MCF 10A (cell line): ENCODE results near the gene ZMIZ1. TPM values are rescaled to one million over a fixed set of nuclear protein-coding genes. Genes with fewer than 3 reads are reported as not detected.
A peak's percentile ranks its signal among the peaks of the same experiment; 100 is the strongest.

ENCODE experiments used
- BruUV-seq: library from RNA; stranded (reverse); fragments of 400-500 nt; replicated peaks from 2 replicates; lab custom pipeline; 2021; lab: Mats Ljungman, UMichigan
- CTCF ChIA-PET: fragments of 300-600 bp; sonication (Branson Sonifier 250); formaldehyde crosslinking; extraction: SDS; loops from one replicate; lab custom pipeline; 2021; ENCODE audit warnings: antibody characterized with exemption, inconsistent platforms; lab: Yijun Ruan, JAX
- POLR2A ChIA-PET: fragments of 300-600, 350-650 bp; sonication (Branson Sonifier 250); formaldehyde crosslinking; extraction: SDS; loops from one replicate; lab custom pipeline; 2020; ENCODE audit warnings: antibody characterized with exemption, inconsistent platforms; lab: Yijun Ruan, JAX
- DNase-seq: peaks from one replicate; pipeline ENCODE4 v3.0.0-alpha.2; 2018; ENCODE audit not compliant: unreplicated experiment
- H3K27ac Mint-ChIP-seq: one replicate; pipeline ENCODE4 v1.8.0; 2022; ENCODE audit warnings: mild to moderate bottlenecking, low read depth, mixed read lengths; ENCODE audit not compliant: unreplicated experiment
- H3K27me3 Mint-ChIP-seq: one replicate; pipeline ENCODE4 v1.8.0; 2022; ENCODE audit warnings: mixed read lengths; ENCODE audit not compliant: insufficient read depth, unreplicated experiment
- H3K36me3 Mint-ChIP-seq: one replicate; pipeline ENCODE4 v1.8.0; 2022; ENCODE audit warnings: mild to moderate bottlenecking, moderate library complexity, mixed read lengths; ENCODE audit not compliant: insufficient read depth, unreplicated experiment
- H3K4me1 Mint-ChIP-seq: one replicate; pipeline ENCODE4 v1.8.0; 2022; ENCODE audit warnings: mixed read lengths; ENCODE audit not compliant: insufficient read depth, unreplicated experiment
- H3K4me3 Mint-ChIP-seq: one replicate; pipeline ENCODE4 v1.8.0; 2022; ENCODE audit warnings: mild to moderate bottlenecking, moderate library complexity, mixed read lengths; ENCODE audit not compliant: unreplicated experiment
- H3K9me3 Mint-ChIP-seq: one replicate; pipeline ENCODE4 v1.8.0; 2022; ENCODE audit warnings: mixed read lengths; ENCODE audit not compliant: unreplicated experiment
- intact Hi-C: fragments of 100-400 bp; cut with micrococcal nuclease; formaldehyde crosslinking; loops from 2 replicates; pipeline ENCODE4 v1.14.1; 2022
- total RNA-seq: library from RNA; stranded (reverse); gene quantifications from 2 replicates; pipeline ENCODE4 v1.2.3, GENCODE V29; 2022
- TF ChIP-seq, protein P1 (sequence below): fragments of 200-600 bp; IDR thresholded peaks from one replicate; pipeline ENCODE4 v1.8.0; 2022; ENCODE audit warnings: antibody characterized with exemption, mild to moderate bottlenecking; ENCODE audit not compliant: unreplicated experiment

The ZMIZ1 gene
- total RNA-seq, 1 experiment from 2014 or later = 15.5 TPM

DNA sequence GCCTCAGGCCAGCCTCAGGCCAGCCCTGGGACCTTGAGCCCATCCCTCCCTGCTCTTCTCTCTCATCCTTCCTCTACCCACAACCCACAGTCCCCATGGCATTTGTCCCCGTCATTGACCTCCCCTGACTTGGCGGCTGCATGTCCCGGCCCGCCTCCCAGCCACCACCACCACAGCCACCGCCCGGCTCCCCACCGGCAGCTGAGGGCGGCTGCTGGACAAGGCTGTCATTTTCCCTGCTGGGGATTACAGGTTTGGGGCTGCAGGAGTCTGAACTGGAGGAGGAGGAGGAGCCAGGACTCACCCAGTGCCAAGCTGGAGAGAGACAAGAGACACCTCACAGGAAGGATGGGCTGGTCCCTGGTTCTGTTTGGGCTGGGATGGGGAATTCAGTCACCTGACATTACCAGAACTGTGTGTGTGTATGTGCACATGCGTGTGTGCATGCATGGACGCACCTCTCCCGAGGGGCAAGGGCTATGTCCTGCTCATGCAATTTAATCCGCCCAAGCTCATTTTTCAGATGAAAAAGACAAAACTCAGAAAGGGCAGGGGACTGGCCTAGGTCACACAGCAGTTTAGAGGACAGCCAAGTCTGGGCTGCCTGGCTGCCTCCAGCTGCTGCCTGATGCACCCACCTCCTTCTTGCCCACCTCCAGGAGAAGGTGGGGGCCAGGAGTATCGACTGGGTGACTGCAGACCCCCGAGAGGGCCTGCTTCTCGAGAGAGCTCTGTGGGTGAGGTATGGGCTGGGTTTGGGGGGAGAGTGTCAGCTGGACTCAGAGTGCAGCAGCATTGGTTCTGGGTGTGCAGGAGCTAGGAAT, 113.1 kb downstream of the ZMIZ1 start:
- H3K36me3 Mint-ChIP-seq = peaks cover 19% of the 10 kb centered on the region
- TF ChIP-seq, protein P1, sequence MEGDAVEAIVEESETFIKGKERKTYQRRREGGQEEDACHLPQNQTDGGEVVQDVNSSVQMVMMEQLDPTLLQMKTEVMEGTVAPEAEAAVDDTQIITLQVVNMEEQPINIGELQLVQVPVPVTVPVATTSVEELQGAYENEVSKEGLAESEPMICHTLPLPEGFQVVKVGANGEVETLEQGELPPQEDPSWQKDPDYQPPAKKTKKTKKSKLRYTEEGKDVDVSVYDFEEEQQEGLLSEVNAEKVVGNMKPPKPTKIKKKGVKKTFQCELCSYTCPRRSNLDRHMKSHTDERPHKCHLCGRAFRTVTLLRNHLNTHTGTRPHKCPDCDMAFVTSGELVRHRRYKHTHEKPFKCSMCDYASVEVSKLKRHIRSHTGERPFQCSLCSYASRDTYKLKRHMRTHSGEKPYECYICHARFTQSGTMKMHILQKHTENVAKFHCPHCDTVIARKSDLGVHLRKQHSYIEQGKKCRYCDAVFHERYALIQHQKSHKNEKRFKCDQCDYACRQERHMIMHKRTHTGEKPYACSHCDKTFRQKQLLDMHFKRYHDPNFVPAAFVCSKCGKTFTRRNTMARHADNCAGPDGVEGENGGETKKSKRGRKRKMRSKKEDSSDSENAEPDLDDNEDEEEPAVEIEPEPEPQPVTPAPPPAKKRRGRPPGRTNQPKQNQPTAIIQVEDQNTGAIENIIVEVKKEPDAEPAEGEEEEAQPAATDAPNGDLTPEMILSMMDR = no peak

DNA sequence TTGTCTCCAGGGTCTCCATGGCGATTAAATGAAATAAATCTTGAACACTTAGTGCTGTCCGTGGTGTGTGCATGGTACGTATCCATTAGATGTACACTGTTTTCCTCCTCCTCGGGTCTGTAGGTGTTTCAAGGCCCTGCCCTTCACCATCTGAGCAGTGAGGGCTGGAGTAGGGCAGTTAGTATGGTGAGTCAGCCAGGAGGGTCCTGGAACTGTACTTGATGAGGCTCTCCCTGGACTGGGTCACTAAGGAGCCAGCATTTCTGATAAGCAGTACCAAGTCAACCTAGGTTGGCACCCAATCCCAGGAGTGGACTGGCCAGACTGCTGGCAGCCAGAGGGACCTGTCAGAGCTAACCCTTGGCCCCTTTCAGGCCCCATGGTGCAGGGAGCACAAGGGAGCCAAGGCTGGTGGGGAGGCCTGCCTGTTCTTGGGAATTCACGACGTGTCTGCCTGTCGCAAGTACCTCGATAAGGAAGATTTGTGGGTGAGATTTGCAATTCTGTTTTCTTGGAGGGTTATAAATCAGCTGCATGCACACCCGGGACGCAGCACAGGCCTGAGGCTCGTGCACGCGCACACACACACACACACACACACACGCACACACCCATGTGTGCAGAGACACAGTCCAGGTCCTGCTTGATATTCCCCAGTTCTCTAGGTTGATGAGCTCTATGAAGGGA, 114.2 kb downstream of the ZMIZ1 start:
- Mint-ChIP-seq H3K36me3 (peaks cover 24% of the 10 kb centered on the region), H3K4me3 (no peak overlapping the region), H3K4me1 (peaks cover 24% of the 10 kb centered on the region), H3K27me3 (no peaks in the 10 kb centered on the region), H3K9me3 (no peaks in the 10 kb centered on the region), H3K27ac (peak overlapping the region; percentile 9)
- intact Hi-C loops = no loop called here
- BruUV-seq = no TSS peak
- ChIA-PET CTCF (interaction anchor here (0.7 to 1.4 kb wide), 8 partner anchors 8 to 1147 kb away, joined by 3 to 7 read pairs (median 4); no protein-coding TSS in a partner anchor), POLR2A (interaction anchor here (0.9 to 1.9 kb wide), 5 partner anchors 10 to 112 kb away, joined by 3 to 8 read pairs (median 5); no protein-coding TSS in a partner anchor)
- TF ChIP-seq, protein P1 = no peak
- no peak for DNase-seq

More for the DNA sequence above, 113.1 kb downstream of the ZMIZ1 start:
- no peaks in the 10 kb centered on the region for H3K9me3 Mint-ChIP-seq
- no peak for DNase-seq
- no TSS peak for BruUV-seq
- intact Hi-C loops = no loop called here
- H3K27ac Mint-ChIP-seq = no peak overlapping the region
- ChIA-PET POLR2A (no interaction called here), CTCF (interaction anchor here (0.7 to 1.0 kb wide), 4 partner anchors 13 to 172 kb away, joined by 3 to 4 read pairs (median 4); no protein-coding TSS in a partner anchor)
- no peaks in the 10 kb centered on the region for H3K27me3 Mint-ChIP-seq
- peaks cover 24% of the 10 kb centered on the region for H3K4me1 Mint-ChIP-seq
- no peak overlapping the region for H3K4me3 Mint-ChIP-seq

DNA sequence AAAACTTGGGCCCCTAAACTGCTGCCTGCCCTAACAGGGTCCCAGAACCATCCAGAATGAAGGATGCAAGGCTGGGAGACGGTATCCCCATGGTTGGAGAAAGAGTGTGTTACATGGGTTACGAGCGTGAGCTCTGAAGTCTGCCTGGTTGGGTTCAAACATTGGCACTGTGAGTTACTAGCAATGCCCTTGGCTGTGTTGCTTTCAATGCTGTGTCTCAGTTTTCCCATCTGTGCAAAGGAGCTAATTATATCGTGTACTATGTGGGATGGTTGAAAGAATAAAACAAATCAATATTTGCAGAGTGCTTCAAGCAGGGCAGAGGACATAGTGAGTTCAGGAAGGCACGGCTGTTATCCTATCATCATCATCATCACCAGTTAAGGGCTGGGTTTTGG, 114.7 kb downstream of the ZMIZ1 start:
- ChIA-PET POLR2A (interaction anchor here (0.9 to 1.9 kb wide), 7 partner anchors 11 to 117 kb away, joined by 3 to 8 read pairs (median 5); no protein-coding TSS in a partner anchor), CTCF (interaction anchor here (0.5 to 2.0 kb wide), 7 partner anchors 9 to 1148 kb away, joined by 3 to 13 read pairs (median 3); no protein-coding TSS in a partner anchor)
- intact Hi-C loops = no loop called here
- no peak for DNase-seq
- TF ChIP-seq, protein P1 = no peak
- no TSS peak for BruUV-seq
- Mint-ChIP-seq H3K27me3 (no peaks in the 10 kb centered on the region), H3K4me1 (peaks cover 24% of the 10 kb centered on the region), H3K36me3 (peaks cover 24% of the 10 kb centered on the region), H3K27ac (peak overlapping the region; percentile 9), H3K4me3 (no peak overlapping the region), H3K9me3 (no peaks in the 10 kb centered on the region)
